ENCODE results near the gene TSPAN32.

TSPAN32 gene

GRCh38 chr11:2366276-2366675 is 64.5 kb downstream of the TSPAN32 start:
- DNase-seq (ENCODE audit: low read depth), result no peak

- no peak for DNase-seq (ENCODE audit: low read depth)
Observed at GRCh38 chr11:2366733-2367132, 64.9 kb downstream of the TSPAN32 start.

GRCh38 chr11:2367266-2368160 is 65.7 kb downstream of the TSPAN32 start:
- DNase-seq (ENCODE audit: low read depth), result no peak

Data from amniotic epithelial cell (primary cell).